Epidermal melanocyte (primary cell): ENCODE data around the gene SLC47A2.
"Not testable (repeated sequence)": the region's sequence is repeated elsewhere in the genome, so short reads cannot be mapped to it uniquely, and the experiment has no call there.

ENCODE experiments used
- DNase-seq: peaks from one replicate; pipeline ENCODE4 v3.0.0; 2011; ENCODE audit warnings: low spot score; ENCODE audit not compliant: insufficient read length

SLC47A2 gene

DNA sequence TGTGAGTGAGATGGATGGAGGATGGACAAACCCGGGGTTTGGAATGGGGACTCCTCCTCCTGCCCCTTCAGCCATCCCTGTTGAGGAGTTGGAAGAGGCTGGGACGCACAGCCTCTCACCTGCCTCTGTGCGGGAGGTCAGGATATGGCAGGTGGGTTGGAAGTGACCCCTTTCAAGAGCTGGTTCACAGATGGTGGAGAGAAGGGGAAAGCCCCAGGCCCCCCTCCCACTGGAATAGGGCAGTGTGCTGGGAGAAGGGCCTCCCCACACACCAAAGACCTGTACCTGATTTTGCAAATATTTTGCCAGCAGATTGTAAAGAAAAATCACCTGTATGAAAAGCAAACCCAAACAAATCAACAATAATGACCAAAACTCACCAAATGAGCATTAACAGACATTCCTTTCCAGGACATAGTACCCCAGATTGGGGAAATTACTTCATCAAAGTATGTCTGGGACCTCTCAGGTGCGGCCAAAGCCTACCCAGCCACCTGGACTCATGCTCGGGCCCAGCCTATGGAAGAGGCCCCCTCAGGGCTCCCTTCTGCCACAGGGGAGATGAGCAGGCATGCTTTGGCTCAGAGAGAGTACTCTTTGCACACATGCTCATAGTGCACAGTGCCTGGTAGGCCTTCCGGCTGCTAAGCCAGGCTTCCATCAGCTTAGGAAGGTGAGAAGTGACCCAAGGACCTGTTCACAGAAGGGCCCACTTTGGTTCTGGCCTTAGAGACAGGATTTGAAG lies 7.8 kb downstream of the SLC47A2 start:
- no peak for DNase-seq

DNA sequence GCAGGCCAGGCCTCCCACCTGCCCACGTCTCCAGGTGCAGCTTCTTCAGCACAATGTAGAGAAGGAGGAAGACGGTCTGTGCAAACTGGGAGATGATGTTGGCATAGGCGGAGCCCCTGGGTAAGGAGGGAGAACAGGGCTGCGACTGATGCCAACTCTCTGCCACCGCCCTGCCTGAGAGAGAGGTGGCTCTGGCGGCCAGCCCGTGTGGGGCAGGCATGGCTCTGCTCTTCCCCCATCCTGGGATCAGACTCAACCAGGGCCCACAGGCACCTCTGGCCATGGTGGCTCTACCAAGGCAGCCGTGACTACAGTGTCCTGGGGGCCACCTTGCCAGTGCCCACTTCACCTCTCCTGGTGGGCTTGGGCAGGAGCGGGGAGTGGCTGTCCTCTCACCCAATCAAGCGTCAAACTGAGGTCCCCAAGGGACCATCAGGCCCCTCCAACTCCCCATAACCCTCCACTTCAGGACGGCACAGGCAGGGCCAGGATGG lies 8.6 kb downstream of the SLC47A2 start:
- DNase-seq: no peak

DNA sequence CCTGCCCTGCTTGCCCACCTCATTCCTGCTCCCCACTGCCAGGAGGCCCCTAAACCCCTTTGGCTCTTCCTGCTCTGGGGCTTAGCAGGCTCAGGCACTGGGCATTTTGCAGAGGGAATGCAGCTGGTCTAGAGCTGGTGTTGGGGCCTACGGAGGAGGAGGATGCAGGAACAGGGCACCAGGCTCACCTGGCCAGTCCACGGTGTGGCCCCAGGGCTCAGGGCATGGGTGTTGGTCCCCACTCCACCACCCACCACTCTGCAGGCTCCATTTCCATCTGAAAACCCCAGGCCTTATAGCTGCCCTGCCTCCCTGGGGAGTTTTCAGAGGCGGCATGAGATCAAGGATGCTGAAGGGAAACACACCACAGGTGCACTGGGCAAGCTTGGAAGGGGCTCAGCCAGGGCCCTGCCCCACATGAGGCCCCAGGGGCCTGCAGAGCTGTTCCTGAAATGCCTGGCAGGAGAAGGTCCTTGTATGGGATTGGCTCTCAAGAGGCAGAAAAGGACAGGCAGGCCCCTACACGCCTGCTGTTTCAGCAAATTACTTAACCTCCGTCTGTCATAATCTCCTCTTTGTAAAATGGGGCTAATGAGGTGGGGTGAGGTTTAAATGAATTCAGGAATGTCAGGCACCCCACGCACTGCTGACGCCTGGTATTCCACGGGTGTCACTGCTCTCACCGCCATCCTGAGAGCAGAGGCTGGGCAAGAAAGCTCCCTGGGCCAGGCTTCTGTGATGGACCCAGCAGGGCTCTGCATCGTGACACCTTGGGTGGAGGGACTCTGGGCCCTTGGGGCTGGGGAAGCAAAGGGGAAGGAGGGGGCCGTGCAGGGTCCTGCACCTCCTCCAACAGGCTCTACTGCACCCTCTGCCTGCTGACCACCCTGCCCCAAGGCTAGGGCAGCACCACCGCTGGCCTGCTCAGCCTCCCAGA lies 9.3 kb downstream of the SLC47A2 start:
- DNase-seq: no peak

DNA sequence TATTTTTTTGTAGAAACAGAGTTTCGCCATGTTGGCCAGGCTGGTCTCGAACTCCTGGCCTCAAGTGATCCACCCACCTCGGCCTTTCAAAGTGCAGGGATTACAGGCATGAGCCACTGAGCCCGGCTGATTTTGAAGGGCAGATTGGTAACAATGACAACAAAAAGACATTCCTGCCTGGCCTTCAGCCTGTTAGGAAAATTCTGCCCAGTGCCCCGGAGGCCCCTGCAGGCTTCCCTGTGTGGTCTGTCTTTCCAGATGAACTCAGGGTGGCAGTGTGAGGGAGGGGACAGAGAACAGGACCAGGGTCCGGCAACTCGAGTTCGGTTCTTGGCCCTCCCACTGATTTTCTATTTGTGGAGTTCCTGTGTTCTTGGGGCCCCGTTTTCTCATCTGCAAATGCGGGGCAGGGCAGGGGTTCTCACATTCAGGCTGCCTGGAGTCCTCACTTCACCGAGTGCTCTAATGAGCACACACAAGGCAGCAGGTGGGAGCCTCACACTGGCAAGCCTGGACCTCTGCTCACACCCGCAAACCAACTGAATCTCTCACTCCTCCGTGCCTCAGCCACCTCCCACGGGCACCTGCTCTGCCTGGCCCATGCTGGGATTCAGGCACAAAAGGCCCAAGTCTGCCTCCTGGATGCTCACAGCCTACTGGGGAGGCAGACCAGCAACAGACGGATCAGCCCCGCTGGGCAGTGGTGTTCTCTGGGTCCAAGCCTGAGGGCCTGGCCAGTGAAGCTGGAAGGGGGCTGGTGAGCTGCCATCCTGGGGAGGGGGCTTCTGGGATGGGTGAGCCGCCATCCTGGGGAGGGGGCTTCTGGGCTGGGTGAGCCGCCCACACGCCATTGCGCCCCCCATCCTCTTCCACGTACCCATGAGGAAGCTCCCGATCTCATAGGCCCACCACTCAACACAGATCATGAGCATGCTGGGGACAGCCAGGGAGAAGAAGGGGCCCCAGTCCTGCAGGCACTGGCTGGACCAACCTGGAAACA lies 10.3 kb downstream of the SLC47A2 start:
- no peak for DNase-seq

DNA sequence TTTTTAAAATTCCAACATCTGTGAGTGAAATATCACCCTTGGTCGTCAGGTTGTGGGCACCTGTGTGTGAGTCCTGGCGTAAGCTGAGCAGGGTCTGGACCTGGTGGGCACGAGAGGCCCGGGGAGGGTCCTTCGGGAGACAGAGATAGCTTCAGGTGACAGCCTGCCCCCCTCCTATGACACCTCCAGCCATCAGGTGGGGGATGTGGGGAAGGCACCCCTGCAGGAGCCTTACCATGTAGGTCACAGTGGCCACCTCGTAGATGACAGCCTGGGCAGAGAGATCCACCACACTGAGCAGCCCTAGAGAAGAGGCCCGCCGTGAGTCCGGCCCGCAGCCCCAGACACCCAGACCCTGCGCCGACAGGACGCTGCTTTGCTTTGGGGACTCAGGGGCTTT lies 11.2 kb downstream of the SLC47A2 start:
- no peak for DNase-seq

DNA sequence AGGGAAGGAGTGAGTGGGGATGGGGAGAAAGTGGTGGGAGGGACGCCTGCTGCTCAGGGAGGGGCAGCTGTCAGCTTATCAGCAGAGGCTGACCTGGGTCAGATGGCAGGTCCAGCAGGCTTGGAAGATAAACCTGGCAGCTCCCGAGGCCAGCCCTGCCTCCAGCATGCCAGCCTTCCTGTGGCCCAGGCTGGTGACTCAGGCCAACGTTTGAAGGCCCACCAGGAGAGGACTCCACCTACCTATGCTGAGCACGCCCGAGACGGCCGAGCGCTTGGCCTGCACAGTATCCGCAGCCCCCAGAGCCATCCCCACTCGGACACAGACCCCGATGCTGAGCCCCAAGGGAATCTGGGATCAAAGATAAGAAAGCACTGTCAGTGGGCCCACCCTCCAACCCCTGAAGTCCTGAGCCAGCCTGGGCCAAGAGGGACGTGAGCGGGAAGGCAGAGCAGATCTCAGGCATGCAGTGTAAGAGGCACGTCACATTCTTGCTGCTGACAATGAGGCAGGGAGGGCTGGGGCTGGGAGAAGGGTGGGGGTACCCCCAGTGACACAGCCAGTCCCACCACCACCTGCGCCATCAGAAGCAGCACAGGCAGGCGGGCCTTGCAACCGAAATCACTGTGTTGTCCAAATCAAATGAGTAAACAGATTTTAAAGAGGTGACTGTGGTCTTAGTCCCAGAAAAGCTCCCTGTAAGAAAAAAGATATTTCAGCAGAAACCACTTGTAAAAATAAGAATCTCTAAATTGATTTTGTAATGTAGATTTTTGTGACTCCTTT lies 12.4 kb downstream of the SLC47A2 start:
- no peak for DNase-seq

DNA sequence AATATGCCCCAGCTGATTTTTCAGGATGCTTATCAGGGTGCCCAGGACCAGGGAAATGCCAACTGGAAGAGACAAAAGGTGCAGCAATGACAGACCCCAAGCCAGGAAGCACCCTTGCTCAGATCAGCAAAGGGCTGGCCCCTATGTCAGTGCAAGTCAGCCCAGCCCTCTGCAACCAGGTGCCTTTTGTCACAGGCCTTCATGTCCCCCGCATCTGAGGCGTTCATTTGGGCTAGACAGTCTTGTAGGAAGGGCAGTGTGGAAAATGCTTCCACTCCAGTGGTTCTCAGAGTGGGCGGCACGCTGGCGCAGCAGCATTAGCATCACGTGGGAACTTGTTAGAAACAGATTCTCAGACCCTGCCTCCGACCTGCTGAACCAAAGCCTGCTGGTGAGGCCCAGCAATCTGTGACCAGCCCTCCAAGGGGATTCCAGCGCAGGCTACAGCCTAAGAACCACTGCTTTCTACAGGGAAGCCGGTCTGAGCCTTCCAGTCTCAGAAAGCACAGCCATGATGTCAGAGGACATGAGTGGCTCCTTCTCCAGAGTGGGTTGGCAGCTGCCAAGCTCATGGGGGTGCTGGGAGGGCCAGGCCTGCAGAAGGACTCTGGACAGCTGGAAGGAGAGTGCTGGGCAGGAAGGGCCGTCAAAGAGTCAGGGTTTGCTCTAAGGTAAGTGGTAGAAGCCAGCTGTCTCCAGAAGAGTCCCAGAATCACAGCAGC lies 13.1 kb downstream of the SLC47A2 start:
- no peak for DNase-seq

DNA sequence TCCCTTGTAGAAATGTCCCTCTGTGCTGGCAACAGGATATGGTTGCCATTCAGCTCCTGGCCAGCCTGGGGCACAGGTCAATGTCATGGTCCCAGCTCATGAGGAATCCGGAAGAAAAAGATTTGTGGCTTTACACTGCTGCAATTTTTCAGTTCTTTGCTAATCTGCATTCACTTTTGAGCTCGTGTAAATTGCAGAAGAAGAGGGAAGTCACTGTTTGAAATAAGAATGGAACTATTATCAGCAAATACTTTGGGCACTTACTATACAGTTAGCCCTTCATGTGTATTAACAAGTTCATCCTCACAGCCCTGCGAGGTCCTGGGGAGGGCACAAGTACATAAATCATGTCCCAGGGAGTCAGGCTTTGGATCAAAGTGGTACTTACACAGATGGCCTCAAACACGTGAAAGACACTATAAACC lies 14.2 kb downstream of the SLC47A2 start:
- no peak for DNase-seq

DNA sequence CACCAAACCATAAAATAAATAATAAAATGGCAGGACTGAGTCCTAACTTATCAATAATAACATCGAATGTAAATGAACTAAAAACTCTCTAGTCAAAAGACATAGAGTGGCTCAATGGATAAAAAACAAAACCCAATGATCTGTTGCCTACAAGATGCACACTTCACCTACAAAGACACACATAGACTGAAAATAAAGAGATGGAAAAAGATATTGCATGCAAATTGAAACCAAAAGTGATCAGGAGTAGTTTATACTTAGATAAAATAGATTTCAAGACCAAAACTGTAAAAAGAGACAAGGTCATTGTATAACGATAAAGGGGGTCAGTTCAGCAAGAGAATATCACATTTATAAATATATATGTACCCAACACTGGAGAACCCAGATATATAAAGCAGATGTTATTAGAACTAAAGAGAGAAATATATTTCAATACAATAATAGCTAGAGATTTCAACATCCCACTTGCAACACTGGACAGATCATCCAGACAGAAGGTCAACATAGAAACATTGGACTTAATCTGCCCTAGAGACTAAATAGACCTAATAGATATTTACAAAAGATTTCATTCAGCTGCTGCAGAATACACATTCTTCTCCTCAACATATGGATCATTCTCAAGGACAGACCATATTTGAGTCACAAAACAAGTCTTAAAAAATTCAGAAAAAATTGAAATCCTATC lies 29.8 kb downstream of the SLC47A2 start:
- DNase-seq: no peak

DNA sequence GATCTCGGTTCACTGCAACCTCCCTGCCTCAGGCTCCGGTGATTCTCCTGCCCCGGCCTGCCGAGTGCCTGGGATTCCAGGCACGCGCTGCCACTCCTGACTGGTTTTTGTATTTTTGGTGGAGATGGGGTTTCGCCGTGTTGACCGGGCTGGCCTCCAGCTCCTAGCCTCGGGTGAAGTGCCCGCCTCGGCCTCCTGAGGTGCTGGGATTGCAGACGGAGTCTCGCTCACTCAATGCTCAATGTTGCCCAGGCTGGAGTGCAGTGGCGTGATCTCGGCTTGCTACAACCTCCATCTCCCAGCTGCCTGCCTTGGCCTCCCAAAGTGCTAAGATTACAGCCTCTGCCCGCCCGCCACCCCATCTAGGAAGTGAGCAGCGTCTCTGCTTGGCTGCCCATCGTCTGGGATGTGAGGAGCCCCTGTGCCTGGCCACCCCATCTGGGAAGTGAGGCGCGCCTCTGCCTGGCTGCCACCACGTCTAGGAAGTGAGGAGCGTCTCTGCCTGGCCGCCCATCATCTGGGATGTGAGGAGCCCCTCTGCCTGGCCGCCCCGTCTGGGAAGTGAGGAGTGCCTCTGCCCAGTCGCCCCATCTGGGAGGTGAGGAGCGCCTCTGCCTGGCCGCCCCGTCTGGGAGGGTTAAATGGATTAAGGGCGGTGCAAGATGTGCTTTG lies 31.3 kb downstream of the SLC47A2 start:
- DNase-seq: not testable (repeated sequence)

DNA sequence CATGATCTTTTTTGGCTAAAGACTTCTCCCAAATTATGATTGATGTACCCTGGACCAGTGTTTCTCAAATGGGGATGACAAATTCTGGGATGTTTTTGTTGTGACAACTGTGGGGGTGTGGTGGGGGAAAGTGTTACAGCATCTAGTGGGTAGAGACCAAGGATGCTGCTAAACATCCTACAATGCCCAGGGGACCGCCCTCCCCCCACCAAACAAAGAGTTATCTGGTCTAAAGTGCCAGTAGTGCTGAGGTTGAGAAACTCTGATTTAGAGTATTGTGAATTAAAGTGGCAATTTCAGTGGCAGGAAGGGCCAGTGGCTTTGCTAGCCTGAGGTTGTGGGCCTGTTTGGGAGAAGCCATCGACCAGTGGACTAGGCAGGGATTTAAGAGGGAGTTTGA lies 33.3 kb downstream of the SLC47A2 start:
- no peak for DNase-seq

DNA sequence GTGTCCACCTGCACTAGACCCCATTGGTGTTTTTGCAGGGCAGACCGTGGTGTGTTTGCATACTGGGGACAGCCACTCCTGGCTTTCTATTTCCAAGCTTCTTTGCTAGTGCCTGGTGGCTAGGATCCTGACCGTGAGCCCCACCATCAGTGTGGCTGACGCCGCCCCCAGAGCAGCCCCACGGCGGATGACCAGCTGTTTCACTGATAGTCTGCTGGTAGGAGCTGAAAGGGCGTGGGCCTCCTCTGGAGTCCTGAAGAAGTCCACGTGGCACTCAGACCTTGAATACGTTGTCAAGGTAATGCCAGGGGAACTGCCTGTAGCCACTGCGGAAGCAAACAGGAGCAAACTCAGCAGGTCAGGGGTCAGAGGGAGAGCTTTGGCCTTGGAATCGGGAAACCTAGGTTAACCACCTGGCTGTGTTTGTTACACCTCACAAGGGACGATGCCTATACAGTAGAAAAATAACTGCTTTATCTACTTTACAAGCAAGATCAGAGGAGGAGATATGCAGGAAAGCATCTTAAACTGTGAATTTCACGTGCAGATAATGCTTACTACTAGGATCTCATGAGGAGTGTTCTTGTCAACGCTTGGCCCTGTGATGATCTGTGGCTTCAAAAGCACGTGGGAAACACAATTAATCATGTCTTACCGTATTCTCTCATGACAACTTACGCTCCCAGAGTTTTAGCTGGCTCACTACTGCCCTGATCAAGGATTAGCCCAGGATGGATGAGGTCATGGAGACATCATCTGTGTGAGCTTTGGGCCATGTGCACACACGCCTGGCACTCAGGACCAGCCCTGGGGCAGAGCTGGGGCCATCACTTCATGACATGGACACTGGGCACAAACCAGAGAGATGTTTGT lies 37.6 kb downstream of the SLC47A2 start:
- DNase-seq: no peak

DNA sequence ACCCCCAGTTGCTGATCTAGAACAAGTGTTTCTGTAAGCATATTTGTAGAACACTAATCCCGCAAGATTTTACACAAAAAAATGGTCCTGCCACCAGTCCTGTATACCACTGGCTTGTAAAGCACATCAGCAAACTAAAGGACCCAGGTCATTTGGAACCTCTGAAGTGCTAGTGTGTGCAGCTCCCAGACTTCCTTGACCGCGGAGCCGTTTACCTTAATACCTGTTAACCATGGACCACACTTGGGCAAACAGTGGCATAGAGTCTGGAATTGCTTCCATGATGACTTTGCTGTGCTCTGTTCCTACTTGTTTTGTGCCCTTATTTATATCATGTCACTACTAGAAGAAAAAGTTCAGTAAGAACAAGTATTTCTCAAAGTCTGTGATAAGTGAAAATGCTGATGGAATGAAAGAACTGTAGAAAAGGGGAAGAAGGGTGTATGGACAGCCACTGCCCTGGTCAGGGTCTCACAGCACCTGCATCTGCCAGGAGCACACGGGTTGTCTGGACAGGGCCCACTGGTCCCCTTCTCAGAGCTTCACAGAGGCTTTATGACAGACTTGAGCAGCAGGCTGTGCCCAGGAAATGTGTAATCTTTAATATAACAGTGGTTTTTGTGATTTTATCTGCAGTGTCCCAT lies 38.5 kb downstream of the SLC47A2 start:
- no peak for DNase-seq

DNA sequence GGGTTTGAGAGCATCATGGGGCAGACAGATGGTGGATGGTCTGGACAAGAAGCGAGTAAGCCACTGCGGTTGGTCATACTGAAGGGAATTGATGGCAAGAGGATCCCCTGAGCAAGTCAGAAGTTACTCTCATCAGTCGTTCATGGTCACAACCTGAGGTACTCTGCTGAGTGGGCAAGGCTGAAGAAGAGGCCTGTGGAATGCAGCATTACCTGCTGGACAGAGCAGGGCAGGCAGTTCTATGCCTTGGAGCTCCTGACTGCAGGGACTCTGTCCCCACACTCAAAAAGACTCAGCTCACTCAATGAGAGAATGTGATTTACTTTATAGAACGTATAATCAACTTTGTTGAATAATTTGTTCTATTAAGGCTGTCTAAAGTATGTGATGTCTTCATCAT lies 39.5 kb downstream of the SLC47A2 start:
- no peak for DNase-seq

DNA sequence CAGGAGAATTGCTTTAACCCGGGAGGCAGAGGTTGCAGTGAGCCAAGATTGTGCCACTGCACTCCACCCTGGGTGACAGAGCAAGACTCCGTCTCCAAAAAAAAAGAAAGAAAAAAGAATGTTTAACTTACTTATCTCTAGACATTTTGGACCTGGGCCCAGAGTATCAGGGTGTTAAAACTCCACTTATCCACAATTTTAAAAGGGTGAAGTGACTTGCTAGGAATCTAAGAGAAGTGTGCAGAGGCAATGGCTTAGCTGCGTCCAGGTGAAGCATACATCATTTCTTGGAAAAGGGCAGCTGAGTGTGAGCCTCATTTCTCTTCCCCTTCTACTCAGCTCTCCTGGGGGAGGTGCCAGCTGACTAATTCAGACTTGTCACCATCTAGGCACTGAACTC lies 42.8 kb downstream of the SLC47A2 start:
- no peak for DNase-seq

DNA sequence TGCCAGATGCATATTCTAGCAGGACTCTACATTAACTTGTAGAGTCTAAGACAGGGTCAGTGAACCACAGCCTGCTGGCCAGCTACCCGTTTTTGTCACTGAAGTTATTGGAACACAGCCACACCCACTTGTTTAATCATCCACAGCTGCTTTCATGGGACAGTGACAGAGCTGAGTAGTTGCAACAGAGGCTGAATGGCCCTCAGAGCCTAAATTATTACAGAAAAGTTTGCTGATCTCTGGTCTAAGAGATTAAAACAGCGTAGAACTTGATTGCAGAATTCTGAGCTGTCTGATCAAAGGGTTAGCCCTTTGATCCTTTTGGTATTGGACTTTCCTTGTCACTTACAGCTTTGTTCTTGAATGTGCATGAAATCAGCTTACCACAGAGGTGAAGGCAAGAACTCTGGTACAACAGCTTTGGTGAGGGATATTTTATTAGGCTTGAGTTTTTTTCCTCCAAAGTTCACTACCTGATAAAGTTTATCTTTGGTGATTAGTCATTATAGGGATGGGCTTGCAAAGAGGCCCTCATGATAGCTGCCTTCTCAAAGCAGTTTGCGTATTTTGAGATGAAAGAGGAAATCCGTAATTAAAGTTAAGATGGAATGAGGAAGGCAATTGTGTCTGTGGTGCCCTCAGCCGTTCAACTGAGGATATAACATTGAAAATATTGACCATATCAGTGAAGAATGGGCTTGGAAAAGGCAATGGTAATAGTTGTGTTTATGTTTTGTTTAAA lies 44.2 kb downstream of the SLC47A2 start:
- peak; percentile 21 for DNase-seq
